Natural killer cell (primary cell): ENCODE measurements around the gene PRRT1B. TPM values are rescaled to one million over a fixed set of nuclear protein-coding genes. Genes with fewer than 3 reads are reported as not detected.

Experiments used
- ATAC-seq, 3 donors: fragments of 150-1000 bp in 2 of 3; fragments of 200-7000 bp in 1 of 3; cut with Tn5 transposase; 1 replicate in 1 of 3; 2 replicates in 2 of 3; pipeline ENCODE4 v1.10.0; 2021; ENCODE audit warnings: mild to moderate bottlenecking in 2 of 3, moderate library complexity in 2 of 3
- DNase-seq, 2 donors: peaks; one replicate each; pipeline versions ENCODE4 v3.0.0 to v3.0.0-alpha.2; 2013 to 2021; ENCODE audit warnings: mixed read lengths in 1 of 2
- H3K27ac ChIP-seq: one replicate; pipeline ENCODE4 v1.5.1; 2013; ENCODE audit warnings: mild to moderate bottlenecking, low read length
- H3K27me3 ChIP-seq: one replicate; pipeline ENCODE4 v1.6.1; 2013; ENCODE audit warnings: low read length; ENCODE audit not compliant: control insufficient read depth, insufficient read depth
- H3K36me3 ChIP-seq: one replicate; pipeline ENCODE4 v1.6.1; 2013; ENCODE audit warnings: low read length; ENCODE audit not compliant: control insufficient read depth, insufficient read depth
- H3K4me1 ChIP-seq: one replicate; pipeline ENCODE4 v1.6.1; 2013; ENCODE audit warnings: low read length; ENCODE audit not compliant: control insufficient read depth, insufficient read depth
- H3K4me3 ChIP-seq: one replicate; pipeline ENCODE4 v1.5.1; 2013; ENCODE audit warnings: low read length
- H3K9me3 ChIP-seq: one replicate; pipeline ENCODE4 v1.6.1; 2013; ENCODE audit warnings: low read length; ENCODE audit not compliant: control insufficient read depth, insufficient read depth
- H3K27ac Mint-ChIP-seq, 2 donors: one replicate each; pipeline ENCODE4 v1.8.0; 2022; ENCODE audit warnings: mild to moderate bottlenecking in 2 of 2, mixed read lengths in 2 of 2, moderate library complexity in 1 of 2
- H3K27me3 Mint-ChIP-seq, 2 donors: one replicate each; pipeline ENCODE4 v1.8.0; 2022; ENCODE audit warnings: low read depth in 2 of 2, mixed read lengths in 2 of 2
- H3K36me3 Mint-ChIP-seq: one replicate; pipeline ENCODE4 v1.8.0; 2022; ENCODE audit warnings: mixed read lengths
- H3K4me1 Mint-ChIP-seq, 2 donors: one replicate each; pipeline ENCODE4 v1.8.0; 2022; ENCODE audit warnings: mixed read lengths in 2 of 2
- H3K4me3 Mint-ChIP-seq: one replicate; pipeline ENCODE4 v1.8.0; 2022; ENCODE audit warnings: mild to moderate bottlenecking, moderate library complexity, mixed read lengths
- H3K9me3 Mint-ChIP-seq, 2 donors: one replicate each; pipeline ENCODE4 v1.8.0; 2022; ENCODE audit warnings: mixed read lengths in 2 of 2
- WGBS: methylation state at CpG from one replicate; pipeline ENCODE4 v1.1.7; 2013; ENCODE audit warnings: missing lambda C conversion rate; ENCODE audit not compliant: insufficient coverage; 5-methylcytosine and 5-hydroxymethylcytosine counted together
- intact Hi-C: fragments of 100-400 bp; cut with micrococcal nuclease; formaldehyde crosslinking; loops from one replicate; pipeline ENCODE4 v1.14.2; 2022
- total RNA-seq, 4 donors: library from RNA; stranded (reverse); fragments of 120-200 nt in 1 of 4; gene quantifications; one replicate each; pipeline versions ENCODE4 v1.2.3 to v1.2.4, GENCODE V29; 2013 to 2022
- TF ChIP-seq, protein P1 (sequence below): fragments of 200-600 bp; IDR thresholded peaks from one replicate; pipeline ENCODE4 v1.8.0; 2022; ENCODE audit warnings: antibody characterized with exemption

PRRT1B gene
- total RNA-seq, 3 donors from 2014 or later (not counting 1 experiment from before 2014, with no cell fraction given) = not detected

DNA sequence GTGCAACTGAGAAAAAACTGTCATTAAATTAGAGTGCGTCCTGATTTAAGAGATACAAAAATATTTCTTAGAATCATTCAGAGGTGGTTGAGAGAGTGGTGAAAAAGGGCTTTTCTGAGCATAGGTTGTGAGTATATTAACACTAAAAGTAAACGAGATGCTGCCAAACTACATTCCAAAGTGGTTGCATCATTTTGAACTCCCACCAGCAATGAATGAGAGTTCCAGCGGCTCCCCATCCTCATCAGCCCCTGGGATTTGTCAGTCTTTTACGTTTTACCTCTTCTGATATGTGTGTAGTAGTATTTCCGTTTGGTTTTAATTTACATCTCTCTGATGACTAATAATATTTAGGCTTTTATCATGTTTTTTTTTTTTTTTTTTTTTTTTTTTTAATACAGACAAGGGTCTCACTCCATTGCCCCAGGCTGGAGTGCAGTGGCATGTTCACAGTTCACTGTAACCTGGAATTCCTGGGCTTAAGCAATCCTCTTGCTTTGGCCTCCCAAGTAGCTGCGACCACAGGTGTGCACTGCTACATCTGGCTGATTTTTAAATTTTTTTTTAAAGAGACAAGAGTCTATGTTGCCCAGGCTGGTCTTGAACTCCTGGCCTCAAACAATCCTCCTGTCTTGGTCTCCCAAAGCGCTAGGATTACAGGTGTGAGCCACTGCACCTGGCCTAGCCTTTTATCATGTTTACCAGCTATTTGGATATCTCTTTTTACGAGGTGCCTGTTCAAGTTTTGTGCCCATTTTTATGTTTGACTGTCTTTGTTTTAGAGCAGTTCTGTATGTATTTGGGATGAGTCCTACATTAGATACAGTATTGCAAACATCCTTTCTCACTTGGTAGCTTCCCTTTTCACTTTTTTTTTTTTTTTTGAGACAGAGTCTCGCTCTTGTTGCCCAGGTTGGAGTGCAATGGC lies 17.0 kb downstream of the PRRT1B start:
- Mint-ChIP-seq H3K27ac (no peak overlapping the region), H3K9me3 (no peaks in the 10 kb centered on the region), H3K27me3 (no peaks in the 10 kb centered on the region), H3K4me3 (no peak overlapping the region), H3K36me3 (no peaks in the 10 kb centered on the region), H3K4me1 (no peaks in the 10 kb centered on the region)
- DNase-seq (no peak), ATAC-seq (no peak)
- Histone ChIP-seq H3K27ac (no peak overlapping the region), H3K27me3 (no peaks in the 10 kb centered on the region), H3K36me3 (no peaks in the 10 kb centered on the region), H3K9me3 (no peaks in the 10 kb centered on the region), H3K4me1 (no peaks in the 10 kb centered on the region), H3K4me3 (no peak overlapping the region)
- TF ChIP-seq, protein P1, sequence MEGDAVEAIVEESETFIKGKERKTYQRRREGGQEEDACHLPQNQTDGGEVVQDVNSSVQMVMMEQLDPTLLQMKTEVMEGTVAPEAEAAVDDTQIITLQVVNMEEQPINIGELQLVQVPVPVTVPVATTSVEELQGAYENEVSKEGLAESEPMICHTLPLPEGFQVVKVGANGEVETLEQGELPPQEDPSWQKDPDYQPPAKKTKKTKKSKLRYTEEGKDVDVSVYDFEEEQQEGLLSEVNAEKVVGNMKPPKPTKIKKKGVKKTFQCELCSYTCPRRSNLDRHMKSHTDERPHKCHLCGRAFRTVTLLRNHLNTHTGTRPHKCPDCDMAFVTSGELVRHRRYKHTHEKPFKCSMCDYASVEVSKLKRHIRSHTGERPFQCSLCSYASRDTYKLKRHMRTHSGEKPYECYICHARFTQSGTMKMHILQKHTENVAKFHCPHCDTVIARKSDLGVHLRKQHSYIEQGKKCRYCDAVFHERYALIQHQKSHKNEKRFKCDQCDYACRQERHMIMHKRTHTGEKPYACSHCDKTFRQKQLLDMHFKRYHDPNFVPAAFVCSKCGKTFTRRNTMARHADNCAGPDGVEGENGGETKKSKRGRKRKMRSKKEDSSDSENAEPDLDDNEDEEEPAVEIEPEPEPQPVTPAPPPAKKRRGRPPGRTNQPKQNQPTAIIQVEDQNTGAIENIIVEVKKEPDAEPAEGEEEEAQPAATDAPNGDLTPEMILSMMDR = no peak
- intact Hi-C loops = no loop called here
- 97% methylated on average over 6 of the region's 9 CpGs for WGBS

DNA sequence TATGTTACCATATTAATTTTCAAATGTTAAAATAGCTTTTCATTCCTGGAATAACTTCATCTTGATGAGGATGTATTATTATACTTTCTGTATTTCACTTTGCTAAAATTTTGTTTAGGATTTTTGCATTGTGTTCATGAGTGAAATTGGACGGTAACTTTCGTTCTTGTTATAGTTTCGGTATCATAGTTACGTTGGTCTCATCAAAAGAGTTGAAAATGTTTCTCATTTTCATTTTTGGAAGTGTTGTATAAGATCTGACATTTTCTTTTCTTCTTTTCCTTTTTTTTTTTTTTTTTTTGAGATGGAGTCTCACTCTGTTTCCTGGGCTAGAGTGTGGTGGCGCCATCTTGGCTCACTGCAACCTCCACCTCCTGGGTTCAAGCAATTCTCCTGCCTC lies 20.0 kb downstream of the PRRT1B start:
- TF ChIP-seq, protein P1 = no peak
- WGBS = 61% methylated on average over 3 of the region's 5 CpGs
- H3K4me1 ChIP-seq = no peaks in the 10 kb centered on the region
- ATAC-seq = no peak
- Mint-ChIP-seq H3K36me3 (no peaks in the 10 kb centered on the region), H3K27ac (no peak overlapping the region), H3K9me3 (no peaks in the 10 kb centered on the region), H3K4me1 (no peaks in the 10 kb centered on the region), H3K27me3 (no peaks in the 10 kb centered on the region), H3K4me3 (no peak overlapping the region)
- H3K27ac ChIP-seq = no peak overlapping the region
- intact Hi-C loops = no loop called here
- no peaks in the 10 kb centered on the region for H3K9me3 ChIP-seq
- H3K36me3 ChIP-seq = no peaks in the 10 kb centered on the region
- no peak overlapping the region for H3K4me3 ChIP-seq
- DNase-seq = no peak
- no peaks in the 10 kb centered on the region for H3K27me3 ChIP-seq

DNA sequence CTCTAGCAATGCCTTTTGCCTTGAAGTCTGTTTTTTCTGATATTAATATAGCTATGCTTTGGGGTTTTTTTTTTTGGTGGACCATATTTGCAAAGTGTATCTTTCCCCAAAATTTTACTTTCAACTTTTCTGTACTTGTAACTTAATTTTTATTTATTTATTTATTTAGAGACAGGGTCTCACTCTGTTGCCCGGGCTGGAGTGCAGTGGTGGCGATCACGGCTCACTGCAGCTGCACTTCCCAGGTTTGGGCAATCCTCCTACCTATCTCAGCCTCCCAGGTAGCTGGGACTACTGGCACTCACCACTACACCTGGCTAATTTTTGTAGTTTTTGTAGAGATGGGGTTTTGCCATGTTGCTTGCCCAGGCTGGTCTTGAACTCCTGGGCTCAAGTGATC lies 20.8 kb downstream of the PRRT1B start:
- TF ChIP-seq, protein P1 = no peak
- Histone ChIP-seq H3K4me3 (no peak overlapping the region), H3K36me3 (peaks cover 3% of the 10 kb centered on the region), H3K9me3 (no peaks in the 10 kb centered on the region), H3K27ac (no peak overlapping the region), H3K4me1 (no peaks in the 10 kb centered on the region), H3K27me3 (no peaks in the 10 kb centered on the region)
- no peaks in the 10 kb centered on the region for H3K27me3 Mint-ChIP-seq
- WGBS = 100% methylated on average over 3 of the region's 3 CpGs
- no peak overlapping the region for H3K27ac Mint-ChIP-seq
- no peak overlapping the region for H3K4me3 Mint-ChIP-seq
- DNase-seq (no peak), ATAC-seq (no peak)
- no peaks in the 10 kb centered on the region for H3K4me1 Mint-ChIP-seq
- no peaks in the 10 kb centered on the region for H3K36me3 Mint-ChIP-seq
- H3K9me3 Mint-ChIP-seq = no peaks in the 10 kb centered on the region
- intact Hi-C loops = no loop called here
